Activated CD8-positive, alpha-beta memory T cell treated with anti-CD3 and anti-CD28 coated beads, Interleukin-2, amount 50 U/mL, for 1 hour (primary cell): ENCODE data around the gene SLC22A5.

Source experiments
- DNase-seq: peaks from one replicate; pipeline ENCODE4 v3.0.0-alpha.2; 2020; ENCODE audit errors: extremely low read depth

SLC22A5 gene

GRCh38 chr5:132369474-132370180 lies at the start of gene SLC22A5:
TSS of gene SLC22A5 (plus strand) at chr5:132369710. CDS start at chr5:132369973, 263 bp downstream.
- no peak for DNase-seq

GRCh38 chr5:132319975-132320374 lies 49.5 kb upstream of the SLC22A5 start:
- no peak for DNase-seq

GRCh38 chr5:132321109-132321721 lies 48.3 kb upstream of the SLC22A5 start:
- DNase-seq = no peak

GRCh38 chr5:132322266-132322665 lies 47.2 kb upstream of the SLC22A5 start:
- no peak for DNase-seq

GRCh38 chr5:132323202-132323601 lies 46.3 kb upstream of the SLC22A5 start:
- no peak for DNase-seq

- DNase-seq = no peak
Observed at GRCh38 chr5:132325691-132326090, 43.8 kb upstream of the SLC22A5 start.

GRCh38 chr5:132327252-132327955 lies 42.1 kb upstream of the SLC22A5 start:
- DNase-seq = no peak

GRCh38 chr5:132334812-132335211 lies 34.7 kb upstream of the SLC22A5 start:
- no peak for DNase-seq

GRCh38 chr5:132335402-132335801 lies 34.1 kb upstream of the SLC22A5 start:
- DNase-seq = no peak

GRCh38 chr5:132339502-132339901 lies 30.0 kb upstream of the SLC22A5 start:
- no peak for DNase-seq

- no peak for DNase-seq
Observed at GRCh38 chr5:132342291-132343180, 27.0 kb upstream of the SLC22A5 start.

GRCh38 chr5:132344775-132345514 lies 24.6 kb upstream of the SLC22A5 start:
- no peak for DNase-seq

- DNase-seq = no peak
Observed at GRCh38 chr5:132353486-132353995, 16.0 kb upstream of the SLC22A5 start.

- no peak for DNase-seq
Observed at GRCh38 chr5:132354381-132355139, 14.9 kb upstream of the SLC22A5 start.

GRCh38 chr5:132355140-132355765 lies 14.3 kb upstream of the SLC22A5 start:
- DNase-seq = no peak

- no peak for DNase-seq
Observed at GRCh38 chr5:132358775-132359174, 10.7 kb upstream of the SLC22A5 start.

- no peak for DNase-seq
Observed at GRCh38 chr5:132362086-132362485, 7.4 kb upstream of the SLC22A5 start.

GRCh38 chr5:132363431-132364112 lies 5.9 kb upstream of the SLC22A5 start:
- no peak for DNase-seq

- no peak for DNase-seq
Observed at GRCh38 chr5:132364319-132364718, 5.2 kb upstream of the SLC22A5 start.
